H1 (cell line): ENCODE data around the gene SYNJ2.

Experiments used
- ATF2 ChIP-seq: IDR thresholded peaks from 2 replicates; pipeline ENCODE4 v1.6.1; 2012; ENCODE audit warnings: low read length, inconsistent platforms
- CEBPB ChIP-seq: IDR thresholded peaks from 2 replicates; pipeline ENCODE4 v1.6.1; 2012; ENCODE audit warnings: low read depth, low read length
- CHD1 ChIP-seq: IDR thresholded peaks from 2 replicates; pipeline ENCODE4 v1.6.1; 2012; ENCODE audit warnings: low read depth, low read length, improper control_type of control experiment
- CREB1 ChIP-seq: IDR thresholded peaks from 2 replicates; pipeline ENCODE4 v1.6.1; 2012; ENCODE audit warnings: inconsistent platforms
- CTCF ChIP-seq, 3 experiments: IDR thresholded peaks; 1 replicate in 2 of 3; 2 replicates in 1 of 3; pipeline versions ENCODE4 v1.5.1 to v1.6.1; 2011; ENCODE audit warnings: low read length in 3 of 3, mild to moderate bottlenecking in 3 of 3, inconsistent platforms in 2 of 3, low read depth in 1 of 3, moderate library complexity in 1 of 3; ENCODE audit not compliant: insufficient read depth in 1 of 3; ENCODE audit errors: control extremely low read depth in 1 of 3
- EZH2 ChIP-seq: fragments of 200-600 bp; sonication (generic); IDR thresholded peaks from 2 replicates; pipeline ENCODE4 v1.7.1; 2012; ENCODE audit warnings: low read depth, mild to moderate bottlenecking, moderate library complexity, low read length, inconsistent platforms; ENCODE audit not compliant: severe bottlenecking
- HDAC2 ChIP-seq, 2 experiments: fragments of 300-600 bp in 1 of 2; sonication (generic) in 1 of 2; IDR thresholded peaks; 2 replicates each; pipeline ENCODE4 v1.6.1; 2011 to 2012; ENCODE audit warnings: low read depth in 2 of 2, low read length in 2 of 2, mild to moderate bottlenecking in 2 of 2, moderate library complexity in 2 of 2, borderline replicate concordance in 1 of 2, inconsistent platforms in 1 of 2
- MAX ChIP-seq: IDR thresholded peaks from 2 replicates; pipeline ENCODE4 v1.6.1; 2012; ENCODE audit warnings: inconsistent platforms
- NRF1 ChIP-seq: IDR thresholded peaks from 2 replicates; pipeline ENCODE4 v1.6.1; 2011; ENCODE audit warnings: mild to moderate bottlenecking, low read depth, low read length, improper control_type of control experiment
- POLR2A ChIP-seq, 2 experiments: IDR thresholded peaks; 1 replicate in 1 of 2; 2 replicates in 1 of 2; pipeline ENCODE4 v1.6.1; 2011; ENCODE audit warnings: low read depth in 2 of 2, low read length in 2 of 2, mild to moderate bottlenecking in 2 of 2; ENCODE audit errors: control extremely low read depth in 1 of 2
- POLR2AphosphoS5 ChIP-seq: IDR thresholded peaks from 2 replicates; pipeline ENCODE4 v1.6.1; 2011; ENCODE audit warnings: low read depth, low read length
- RAD21 ChIP-seq, 2 experiments: IDR thresholded peaks in 1 of 2; conservative IDR thresholded peaks in 1 of 2; 2 replicates each; pipeline ENCODE4 v1.6.1; 2011; ENCODE audit warnings: low read depth in 2 of 2, low read length in 2 of 2, improper control_type of control experiment in 1 of 2, inconsistent platforms in 1 of 2, mild to moderate bottlenecking in 1 of 2, moderate library complexity in 1 of 2
- YY1 ChIP-seq: IDR thresholded peaks from 2 replicates; pipeline ENCODE4 v1.6.1; 2011; ENCODE audit warnings: low read depth, mild to moderate bottlenecking, low read length

GRCh38 chr6:158068156-158068892 is 86.7 kb downstream of the SYNJ2 start:
- TF ChIP-seq RAD21 (IDR thresholded peaks at IDR 0.05 in 1 of 2, conservative IDR thresholded peaks at IDR 0.05 in 1 of 2; ENCODE audit: low read depth in 2 of 2, low read length in 2 of 2): no peak
- no peak for TF ChIP-seq POLR2AphosphoS5
- TF ChIP-seq CTCF (IDR thresholded peaks at IDR 0.05; ENCODE audit: control extremely low read depth in 1 of 3, insufficient read depth in 1 of 3, low read depth in 1 of 3, low read length in 3 of 3): no peak
- no peak for TF ChIP-seq POLR2A (IDR thresholded peaks at IDR 0.05; ENCODE audit: control extremely low read depth in 1 of 2, low read depth in 2 of 2, low read length in 2 of 2)
- no peak for TF ChIP-seq MAX
- TF ChIP-seq CHD1: no peak
- no peak for TF ChIP-seq EZH2
- no peak for TF ChIP-seq CEBPB
- no peak for TF ChIP-seq CREB1
- no peak for TF ChIP-seq ATF2
- TF ChIP-seq YY1: no peak
- TF ChIP-seq HDAC2 (IDR thresholded peaks at IDR 0.05; ENCODE audit: borderline replicate concordance in 1 of 2, low read depth in 2 of 2, low read length in 2 of 2): no peak
- TF ChIP-seq NRF1: no peak
